HG03571 (cell line): ENCODE results near the gene GOLGA6L10.
"Not testable (repeated sequence)": the region's sequence is repeated elsewhere in the genome, so short reads cannot be mapped to it uniquely, and the experiment has no call there.

Experiments used
- ATAC-seq: cut with Tn5 transposase; IDR thresholded peaks from one replicate; pipeline ENCODE4 v1.9.1; 2021; ENCODE audit not compliant: unreplicated experiment

Gene GOLGA6L10

GRCh38 chr15:82319522-82320278, 29.6 kb downstream of the GOLGA6L10 start:
- ATAC-seq, result not testable (repeated sequence)

- ATAC-seq, result not testable (repeated sequence)
Observed at GRCh38 chr15:82318281-82318680, 31.0 kb downstream of the GOLGA6L10 start.

DNA sequence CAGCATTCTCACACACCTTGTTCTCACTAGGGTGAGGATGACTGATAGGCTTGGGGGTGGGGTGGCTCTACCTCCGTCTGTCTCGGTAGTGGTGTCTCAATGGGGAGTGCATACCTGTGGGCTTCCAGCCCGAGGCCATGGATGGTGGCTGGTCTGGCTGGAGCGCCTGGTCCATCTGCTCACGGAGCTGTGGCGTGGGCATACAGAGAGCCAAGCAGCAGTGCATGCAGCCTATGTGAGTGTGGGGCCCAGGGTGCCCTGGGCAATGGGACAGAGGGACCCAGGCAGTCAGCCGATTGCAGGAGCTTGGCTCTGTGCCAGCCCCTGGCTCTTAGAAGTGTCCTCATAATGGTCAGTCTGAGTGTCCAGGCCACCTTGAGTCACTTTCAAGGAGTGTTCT, 31.8 kb downstream of the GOLGA6L10 start:
- not testable (repeated sequence) for ATAC-seq

DNA sequence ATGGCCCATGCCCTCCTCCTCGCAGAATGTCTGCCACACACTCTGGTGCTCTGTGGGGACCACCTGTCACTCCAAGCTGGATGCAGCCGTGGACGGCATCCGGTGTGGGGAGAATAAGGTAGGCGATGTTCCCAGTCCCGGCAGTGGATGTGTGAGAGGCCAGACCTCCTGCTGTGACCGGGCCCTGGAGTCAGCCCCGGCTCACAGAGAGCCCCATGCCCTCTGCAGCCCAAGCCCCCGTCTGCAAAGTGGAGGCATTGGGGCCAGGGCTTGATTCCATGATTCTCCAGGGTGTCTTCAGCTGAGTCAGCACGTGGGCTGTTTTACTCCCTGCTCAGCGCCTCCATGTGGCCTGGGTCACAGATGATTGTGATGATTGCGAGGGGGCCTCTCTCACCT, 32.2 kb downstream of the GOLGA6L10 start:
- no peak for ATAC-seq

GRCh38 chr15:82316247-82317090, 32.8 kb downstream of the GOLGA6L10 start:
- not testable (repeated sequence) for ATAC-seq

GRCh38 chr15:82315519-82316246, 33.6 kb downstream of the GOLGA6L10 start:
- no peak for ATAC-seq

- ATAC-seq, result no peak
Observed at GRCh38 chr15:82314769-82315518, 34.3 kb downstream of the GOLGA6L10 start.

- ATAC-seq, result not testable (repeated sequence)
Observed at GRCh38 chr15:82313951-82314768, 35.1 kb downstream of the GOLGA6L10 start.

DNA sequence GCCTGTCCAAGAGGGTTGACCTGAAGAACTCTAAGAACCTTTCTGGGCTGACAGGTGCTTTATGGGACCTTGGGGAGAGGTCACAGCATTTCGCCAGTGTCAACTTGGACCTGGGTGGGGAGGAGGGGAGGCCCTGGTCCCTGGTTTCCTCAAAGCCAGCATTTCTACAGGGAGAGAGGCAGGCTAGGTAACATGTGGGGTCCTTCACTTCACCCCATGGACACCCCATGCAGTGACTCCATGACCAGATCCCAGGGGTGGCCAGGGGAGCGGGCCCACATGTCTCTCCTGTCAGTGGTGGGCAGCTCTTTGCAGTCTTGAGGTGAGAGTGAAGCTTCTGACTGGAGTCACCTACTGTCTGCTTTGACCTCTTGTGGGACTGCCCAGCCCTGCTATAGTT, 35.8 kb downstream of the GOLGA6L10 start:
- ATAC-seq, result no peak

DNA sequence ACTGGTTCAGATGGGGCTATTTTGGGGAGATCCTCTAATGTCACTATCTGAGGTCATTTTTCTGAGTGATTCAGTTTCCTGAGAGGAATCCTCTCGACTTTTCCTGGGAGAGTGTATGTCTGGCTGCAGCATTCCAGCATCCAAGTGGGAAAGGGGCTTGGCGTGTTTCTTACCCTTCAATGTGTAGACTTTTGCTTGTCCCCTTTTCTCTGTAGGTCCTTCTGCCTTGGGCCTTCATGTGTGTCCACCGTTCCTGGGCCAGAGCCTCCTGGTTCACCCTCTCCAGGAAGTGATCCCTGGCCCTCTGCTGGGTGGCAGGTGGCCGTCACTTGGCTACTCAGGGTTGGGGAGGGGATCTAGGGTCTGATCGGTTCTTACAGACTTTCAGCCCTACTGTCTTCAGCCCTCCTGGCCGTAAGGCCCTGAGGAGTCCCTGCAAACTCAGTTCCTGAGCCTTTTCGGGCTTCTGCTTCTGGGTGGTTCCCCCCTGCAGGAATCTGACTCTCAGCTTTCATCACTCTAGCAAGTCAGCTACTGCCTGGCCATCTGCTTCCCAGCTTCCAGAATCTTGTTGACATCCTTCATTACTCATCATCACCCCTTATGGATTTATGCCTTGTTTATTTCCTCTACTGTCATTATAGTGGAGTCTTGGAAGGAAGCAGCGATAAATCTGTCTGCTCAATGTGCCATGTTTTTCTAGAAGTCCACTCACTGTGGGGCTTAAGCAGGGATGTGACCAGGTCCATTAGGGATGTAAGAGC, 36.5 kb downstream of the GOLGA6L10 start:
- no peak for ATAC-seq

DNA sequence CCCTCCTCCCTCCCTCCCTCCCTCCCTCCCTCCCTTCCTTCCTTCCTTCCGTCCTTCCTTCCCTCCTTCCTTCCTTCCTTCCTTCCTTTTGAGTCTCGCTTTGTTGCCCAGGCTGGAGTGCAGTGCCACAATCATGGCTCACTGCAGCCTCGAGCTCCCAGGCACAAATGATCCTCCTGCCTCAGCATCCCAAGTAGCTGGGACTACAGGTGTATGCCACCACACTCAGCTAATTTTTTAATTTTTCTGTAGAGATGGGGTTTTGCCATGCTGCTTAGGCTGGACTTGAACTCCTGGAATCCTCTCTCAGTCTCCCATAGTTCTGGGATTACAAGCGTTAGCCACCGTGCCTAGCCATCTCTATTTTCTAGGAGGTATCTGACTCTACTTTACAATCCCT, 38.0 kb downstream of the GOLGA6L10 start:
- not testable (repeated sequence) for ATAC-seq

DNA sequence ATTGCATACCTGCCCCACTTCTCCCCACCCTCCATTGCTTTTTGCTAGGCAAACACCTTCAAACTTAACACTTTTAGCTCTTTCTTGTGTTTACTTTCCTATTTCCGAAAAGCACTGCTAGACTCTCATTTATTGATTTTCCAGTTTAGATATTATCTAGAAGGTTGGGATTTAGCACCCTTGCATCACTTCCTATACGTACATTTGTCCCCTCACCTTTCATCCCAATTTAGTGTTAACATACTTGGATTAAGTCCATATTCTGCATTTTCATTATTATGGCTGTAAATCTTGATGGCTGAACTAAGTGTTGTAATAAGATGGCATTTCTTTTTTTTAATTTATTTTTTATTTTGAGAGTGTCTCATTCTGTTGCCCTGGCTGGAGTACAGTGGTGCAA, 39.5 kb downstream of the GOLGA6L10 start:
- ATAC-seq, result no peak

- no peak for ATAC-seq
Observed at GRCh38 chr15:82307714-82308081, 41.6 kb downstream of the GOLGA6L10 start.

DNA sequence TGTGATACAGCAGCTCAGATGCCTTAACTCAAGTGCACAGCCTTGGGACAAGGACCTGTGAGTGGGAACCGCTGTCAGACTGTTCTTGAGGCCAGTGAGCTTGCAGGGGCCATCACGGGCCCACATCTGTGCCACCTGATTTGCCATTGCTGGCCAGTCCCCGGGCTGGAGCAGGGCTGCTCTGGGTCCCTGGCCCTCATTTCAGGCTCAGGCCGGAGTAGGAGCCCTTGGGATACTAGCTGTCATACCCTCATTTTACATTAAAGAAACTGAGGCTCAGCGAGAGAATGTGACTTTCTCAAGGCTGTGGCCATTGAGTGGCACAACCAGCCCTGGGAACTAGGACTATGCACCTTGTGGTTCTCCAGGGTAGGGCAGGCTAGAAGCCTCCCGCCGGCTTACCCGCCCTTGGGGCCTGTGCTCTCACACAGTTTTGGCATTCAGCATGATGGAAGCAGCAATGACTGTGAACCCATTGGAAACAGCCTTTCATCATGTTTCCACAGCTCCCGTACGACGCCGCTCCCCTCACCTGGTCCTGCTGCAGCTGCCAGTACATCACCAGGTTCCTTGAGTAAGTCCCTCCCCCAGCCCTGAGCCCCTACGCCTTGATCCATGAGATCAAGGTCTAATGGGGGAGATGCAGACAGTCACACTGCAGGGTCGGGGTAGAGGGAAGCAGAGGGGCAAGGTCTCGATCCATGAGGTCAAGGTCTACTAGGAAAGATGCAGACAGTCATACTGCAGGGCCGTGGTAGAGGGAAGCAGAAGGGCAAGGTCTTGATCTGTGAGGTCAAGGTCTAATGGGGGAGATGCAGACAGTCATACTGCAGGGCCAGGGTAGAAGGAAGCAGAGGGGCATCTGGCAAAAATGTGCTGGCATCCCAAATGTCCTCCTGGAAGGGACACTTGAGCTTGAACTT, 42.2 kb downstream of the GOLGA6L10 start:
- ATAC-seq, result no peak

- ATAC-seq, result no peak
Observed at GRCh38 chr15:82305621-82306048, 43.6 kb downstream of the GOLGA6L10 start.

GRCh38 chr15:82304778-82305090, 44.5 kb downstream of the GOLGA6L10 start:
- no peak for ATAC-seq

GRCh38 chr15:82303956-82304777, 45.1 kb downstream of the GOLGA6L10 start:
- ATAC-seq, result no peak
